Neural crest cell (in vitro differentiated cells): ENCODE data around the gene ADSS1. TPM values are rescaled to one million over a fixed set of nuclear protein-coding genes. Genes with fewer than 3 reads are reported as not detected.

Experiments
- DNase-seq: peaks from one replicate; pipeline ENCODE4 v3.0.0; 2021; ENCODE audit warnings: low read depth, mixed read lengths, low spot score
- H3K27ac Mint-ChIP-seq: one replicate; pipeline ENCODE4 v1.8.0; 2021; ENCODE audit warnings: mild to moderate bottlenecking, mixed read lengths; ENCODE audit not compliant: unreplicated experiment
- H3K27me3 Mint-ChIP-seq: 2 replicates; pipeline ENCODE4 v1.8.0; 2021; ENCODE audit warnings: low read depth, mild to moderate bottlenecking, mixed read lengths
- H3K36me3 Mint-ChIP-seq: 2 replicates; pipeline ENCODE4 v1.8.0; 2021; ENCODE audit warnings: low read depth, mild to moderate bottlenecking, mixed read lengths
- H3K4me1 Mint-ChIP-seq: 2 replicates; pipeline ENCODE4 v1.8.0; 2021; ENCODE audit warnings: mixed read lengths
- H3K4me3 Mint-ChIP-seq: one replicate; pipeline ENCODE4 v1.8.0; 2021; ENCODE audit warnings: mild to moderate bottlenecking, mixed read lengths
- H3K9me3 Mint-ChIP-seq: 2 replicates; pipeline ENCODE4 v1.8.0; 2021; ENCODE audit warnings: mixed read lengths
- total RNA-seq: library from RNA; stranded (reverse); gene quantifications from 2 replicates; pipeline ENCODE4 v1.2.1, GENCODE V29; 2021
- TF ChIP-seq, protein P1 (sequence below): fragments of 200-600 bp; sonication (generic); conservative IDR thresholded peaks from 2 replicates; pipeline ENCODE4 v1.5.0; 2021; ENCODE audit warnings: antibody characterized with exemption, mild to moderate bottlenecking

Gene ADSS1
- total RNA-seq, 1 donor from 2014 or later = 5.0 TPM

DNA sequence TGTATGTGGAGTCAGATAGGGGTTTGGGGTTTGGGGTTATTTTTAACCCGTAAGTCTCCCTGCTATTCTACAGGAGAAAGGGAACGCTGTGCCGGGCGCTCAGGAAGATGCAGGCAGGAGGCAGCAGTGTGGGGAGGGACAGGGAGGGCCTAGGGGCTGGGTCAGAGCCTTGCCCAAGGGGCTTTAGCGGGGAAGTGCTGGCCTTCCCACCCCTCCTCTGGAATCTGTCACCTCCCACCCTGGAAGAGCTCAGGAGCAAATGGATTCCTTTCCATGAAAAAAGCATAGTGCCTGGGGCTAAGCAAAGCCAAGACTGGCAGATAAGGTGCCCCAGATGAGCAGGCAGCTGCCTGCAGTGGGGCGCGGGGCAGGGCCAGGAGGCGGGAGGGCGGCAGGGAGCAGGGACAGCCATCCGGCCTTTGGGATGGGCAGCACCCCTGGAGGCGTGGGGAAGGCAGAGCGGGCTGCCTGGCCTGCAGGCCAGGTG, 41.9 kb upstream of the ADSS1 start:
- Mint-ChIP-seq H3K36me3 (no peaks in the 10 kb centered on the region), H3K27ac (peak overlapping the region; percentile 58), H3K4me3 (peak overlapping the region; percentile 72), H3K27me3 (no peaks in the 10 kb centered on the region), H3K9me3 (peaks cover 6% of the 10 kb centered on the region), H3K4me1 (peaks cover 52% of the 10 kb centered on the region)
- no peak for DNase-seq
- TF ChIP-seq, protein P1, sequence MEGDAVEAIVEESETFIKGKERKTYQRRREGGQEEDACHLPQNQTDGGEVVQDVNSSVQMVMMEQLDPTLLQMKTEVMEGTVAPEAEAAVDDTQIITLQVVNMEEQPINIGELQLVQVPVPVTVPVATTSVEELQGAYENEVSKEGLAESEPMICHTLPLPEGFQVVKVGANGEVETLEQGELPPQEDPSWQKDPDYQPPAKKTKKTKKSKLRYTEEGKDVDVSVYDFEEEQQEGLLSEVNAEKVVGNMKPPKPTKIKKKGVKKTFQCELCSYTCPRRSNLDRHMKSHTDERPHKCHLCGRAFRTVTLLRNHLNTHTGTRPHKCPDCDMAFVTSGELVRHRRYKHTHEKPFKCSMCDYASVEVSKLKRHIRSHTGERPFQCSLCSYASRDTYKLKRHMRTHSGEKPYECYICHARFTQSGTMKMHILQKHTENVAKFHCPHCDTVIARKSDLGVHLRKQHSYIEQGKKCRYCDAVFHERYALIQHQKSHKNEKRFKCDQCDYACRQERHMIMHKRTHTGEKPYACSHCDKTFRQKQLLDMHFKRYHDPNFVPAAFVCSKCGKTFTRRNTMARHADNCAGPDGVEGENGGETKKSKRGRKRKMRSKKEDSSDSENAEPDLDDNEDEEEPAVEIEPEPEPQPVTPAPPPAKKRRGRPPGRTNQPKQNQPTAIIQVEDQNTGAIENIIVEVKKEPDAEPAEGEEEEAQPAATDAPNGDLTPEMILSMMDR = no peak

DNA sequence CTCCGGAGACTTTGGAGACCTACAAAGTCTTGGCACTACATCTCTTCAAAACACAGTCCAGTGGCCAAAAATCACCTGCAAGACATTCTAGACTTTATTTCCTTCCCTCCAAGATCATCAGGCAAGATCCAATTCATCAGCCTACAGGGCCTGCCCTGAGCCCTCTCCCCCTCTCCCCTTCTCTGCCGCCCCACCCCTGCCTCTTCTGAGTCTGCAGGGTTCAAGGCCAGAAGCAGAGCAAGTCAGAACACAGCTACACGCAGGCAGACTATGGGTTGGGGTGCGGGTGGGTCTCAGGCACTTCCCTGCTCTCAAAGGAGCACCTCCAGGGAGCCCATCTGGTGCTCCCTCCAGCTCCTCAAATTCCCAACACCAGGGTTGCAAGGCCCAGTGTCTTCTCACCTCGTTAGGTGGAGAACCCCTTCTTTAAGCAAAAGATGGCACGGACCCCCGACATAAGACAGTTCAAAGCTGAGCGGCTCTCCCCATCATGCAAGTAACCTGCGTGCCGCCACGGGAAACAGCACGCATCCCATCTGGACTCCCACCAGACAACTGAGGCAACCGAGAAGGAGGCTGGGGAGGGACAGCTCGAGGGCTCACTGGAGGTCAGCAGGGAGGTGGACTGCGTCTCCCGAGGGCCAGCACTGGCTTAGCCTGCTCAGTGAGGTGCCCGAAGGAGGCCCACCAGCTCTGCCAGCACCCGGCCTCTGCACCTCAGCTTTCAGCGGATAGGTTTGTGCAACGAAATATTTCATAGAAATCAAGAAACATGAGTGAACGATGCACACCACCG, 40.2 kb upstream of the ADSS1 start:
- peaks cover 6% of the 10 kb centered on the region for H3K9me3 Mint-ChIP-seq
- TF ChIP-seq, protein P1 = no peak
- H3K4me1 Mint-ChIP-seq = peaks cover 51% of the 10 kb centered on the region
- no peak for DNase-seq
- H3K36me3 Mint-ChIP-seq = no peaks in the 10 kb centered on the region
- peak overlapping the region; percentile 25 for H3K4me3 Mint-ChIP-seq
- no peaks in the 10 kb centered on the region for H3K27me3 Mint-ChIP-seq
- no peak overlapping the region for H3K27ac Mint-ChIP-seq

- H3K4me1 Mint-ChIP-seq = peaks cover 51% of the 10 kb centered on the region
Observed at GRCh38 chr14:104684449-104684821, 39.6 kb upstream of the ADSS1 start.

DNA sequence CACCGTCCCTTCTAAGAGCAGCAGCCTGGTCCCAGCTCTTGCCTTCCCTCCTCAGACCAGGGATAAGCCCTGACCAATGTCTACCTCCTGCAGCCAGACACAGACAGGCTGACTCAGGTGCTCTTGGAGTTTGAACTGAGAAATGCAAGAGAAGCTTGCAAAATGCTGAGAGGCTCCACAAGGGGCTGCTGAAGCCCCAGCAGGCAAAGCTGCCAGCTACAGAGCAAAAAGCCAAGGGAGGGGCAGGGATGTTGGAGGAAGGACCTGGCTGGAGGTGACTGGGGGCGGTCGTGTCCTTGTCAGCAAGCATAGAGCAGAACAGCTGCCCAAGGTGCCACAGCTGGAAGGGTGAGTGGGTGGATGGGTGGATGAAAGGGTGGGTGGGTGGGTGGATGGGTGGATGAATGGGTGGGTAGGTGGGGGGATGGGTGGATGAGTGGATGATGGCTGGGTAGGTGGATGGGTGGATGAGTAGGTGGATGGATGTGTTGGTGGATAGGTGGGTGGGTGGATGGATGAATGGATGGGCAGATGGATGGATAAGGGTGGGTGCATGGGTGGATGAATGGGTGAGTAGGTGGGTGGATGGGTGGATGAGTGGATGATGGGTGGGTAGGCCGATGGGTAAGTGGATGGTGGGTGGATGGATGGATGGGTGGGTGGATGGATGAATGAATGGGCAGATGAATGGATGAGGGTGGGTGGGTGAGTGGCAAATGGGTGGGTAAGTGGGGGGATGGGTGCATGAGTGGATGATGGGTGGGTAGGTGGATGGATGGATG, 38.6 kb upstream of the ADSS1 start:
- Mint-ChIP-seq H3K27me3 (no peaks in the 10 kb centered on the region), H3K4me1 (peaks cover 48% of the 10 kb centered on the region), H3K36me3 (no peaks in the 10 kb centered on the region)

More at GRCh38 chr14:104684449-104684821, 39.6 kb upstream of the ADSS1 start:
- DNase-seq = no peak
- no peaks in the 10 kb centered on the region for H3K27me3 Mint-ChIP-seq
- peaks cover 6% of the 10 kb centered on the region for H3K9me3 Mint-ChIP-seq
- peak overlapping the region; percentile 33 for H3K4me3 Mint-ChIP-seq
- no peak overlapping the region for H3K27ac Mint-ChIP-seq
- no peaks in the 10 kb centered on the region for H3K36me3 Mint-ChIP-seq
- TF ChIP-seq, protein P1 = no peak

GRCh38 chr14:104685998-104686610, 37.9 kb upstream of the ADSS1 start:
- H3K4me1 Mint-ChIP-seq = peaks cover 44% of the 10 kb centered on the region
- DNase-seq = no peak
- no peaks in the 10 kb centered on the region for H3K27me3 Mint-ChIP-seq
- TF ChIP-seq, protein P1 = no peak
- H3K27ac Mint-ChIP-seq = no peak overlapping the region
- H3K9me3 Mint-ChIP-seq = peaks cover 6% of the 10 kb centered on the region
- H3K4me3 Mint-ChIP-seq = no peak overlapping the region
- H3K36me3 Mint-ChIP-seq = no peaks in the 10 kb centered on the region

More for the DNA sequence above, 38.6 kb upstream of the ADSS1 start:
- Mint-ChIP-seq H3K4me3 (peak overlapping the region; percentile 33), H3K27ac (no peak overlapping the region), H3K9me3 (peaks cover 6% of the 10 kb centered on the region)
- no peak for DNase-seq
- TF ChIP-seq, protein P1 = no peak
